ENCODE data around the gene RARRES1. TPM values are rescaled to one million over a fixed set of nuclear protein-coding genes. Genes with fewer than 3 reads are reported as not detected.
A peak's percentile ranks its signal among the peaks of the same experiment; 100 is the strongest.

RARRES1 gene
- total and polyA plus RNA-seq, 8 donors, result 0.43 to 237 (median 5.6) TPM

DNA sequence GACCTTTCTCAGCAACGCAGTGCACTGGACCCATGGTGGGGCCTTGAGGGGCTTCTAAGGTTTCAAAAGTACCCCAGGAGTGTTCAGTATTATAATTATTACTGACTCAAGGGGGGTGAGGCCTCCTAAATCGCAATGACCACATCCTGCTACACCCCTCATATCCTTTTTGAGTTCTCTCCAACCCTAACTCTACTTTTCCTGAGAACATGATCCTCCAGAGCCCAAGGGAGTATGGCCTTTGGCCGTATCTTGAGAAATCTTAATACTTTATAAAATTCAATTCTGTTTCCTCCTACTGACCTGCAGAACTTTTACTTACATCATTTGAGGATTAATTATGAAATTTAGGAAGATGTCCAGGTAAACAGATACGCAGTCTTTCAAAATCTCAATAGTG, 30.4 kb upstream of the RARRES1 start:
- TF ChIP-seq POLR2A (IDR thresholded peaks at IDR 0.05), result no peak
- TF ChIP-seq EP300 (IDR thresholded peaks at IDR 0.05), result no peak
- no peak for TF ChIP-seq CTCF (IDR thresholded peaks at IDR 0.05)
- TF ChIP-seq POLR2AphosphoS5 (IDR thresholded peaks at IDR 0.05), result no peak
- DNase-seq, result peak in 1 of 2 donors; percentile 27
- Histone ChIP-seq H3K9me3 (no peaks in the 10 kb centered on the region), H3K4me3 (no peak overlapping the region), H3K27ac (peak overlapping the region in 2 of 5 donors; percentile 4 to 54), H3K36me3 (no peaks in the 10 kb centered on the region), H3K27me3 (no peaks in the 10 kb centered on the region), H3K4me1 (peaks cover under 1 to 16% (median 2%) of the 10 kb centered on the region in 4 donors)
- 82 to 90% (median 83%) methylated on average over 4 of the region's 4 CpGs for whole genome bisulfite sequencing, 5 donors
- intact Hi-C loops (cut with DNase I; ENCODE audit: low total_unique reads), result no loop called here

DNA sequence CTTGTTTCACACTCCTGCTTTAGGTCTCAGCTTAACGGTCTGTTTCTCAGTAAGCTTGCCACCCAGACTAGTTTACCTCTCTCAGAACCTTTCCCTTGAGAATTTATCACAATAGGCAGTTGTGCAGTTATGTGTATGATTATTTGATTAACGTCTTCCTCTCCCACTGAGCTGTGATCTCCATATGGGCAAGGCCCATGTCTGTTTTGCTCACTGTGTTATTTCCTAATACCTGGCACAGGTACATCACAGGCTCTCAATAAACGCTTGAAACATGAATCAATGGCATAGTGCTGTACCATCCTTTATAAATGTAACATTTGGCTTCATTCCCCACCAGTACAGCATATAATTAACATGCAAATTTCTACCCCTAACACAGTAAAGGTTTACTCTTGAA, 29.1 kb upstream of the RARRES1 start:
- Histone ChIP-seq H3K36me3 (no peaks in the 10 kb centered on the region), H3K9me3 (no peaks in the 10 kb centered on the region), H3K4me3 (no peak overlapping the region), H3K27me3 (no peaks in the 10 kb centered on the region), H3K4me1 (peaks cover 0 to 13% (median 0%) of the 10 kb centered on the region in 4 donors), H3K27ac (no peak overlapping the region)
- DNase-seq, result no peak
- intact Hi-C loops (cut with DNase I; ENCODE audit: low total_unique reads), result no loop called here
- 74 to 91% (median 79%) methylated on average over 3 of the region's 3 CpGs for WGBS, 5 donors
- TF ChIP-seq EP300 (IDR thresholded peaks at IDR 0.05) (no peak), CTCF (IDR thresholded peaks at IDR 0.05) (no peak)

GRCh38 chr3:158755421-158755820, 23.2 kb upstream of the RARRES1 start:
- DNase-seq, result no peak
- no peaks in the 10 kb centered on the region for H3K4me1 ChIP-seq
- no peak overlapping the region for H3K4me3 ChIP-seq
- no peak for TF ChIP-seq POLR2A (IDR thresholded peaks at IDR 0.05)
- no peak for TF ChIP-seq EP300 (IDR thresholded peaks at IDR 0.05)
- TF ChIP-seq CTCF (IDR thresholded peaks at IDR 0.05), result no peak
- no peak for TF ChIP-seq POLR2AphosphoS5 (IDR thresholded peaks at IDR 0.05)
- intact Hi-C loops (cut with DNase I; ENCODE audit: low total_unique reads), result no loop called here
- H3K27me3 ChIP-seq, result no peaks in the 10 kb centered on the region
- H3K9me3 ChIP-seq, result no peaks in the 10 kb centered on the region
- H3K36me3 ChIP-seq, result no peaks in the 10 kb centered on the region
- WGBS, 5 donors, result 70 to 85% (median 78%) methylated on average over 2 of the region's 2 CpGs
- H3K27ac ChIP-seq, result no peak overlapping the region

DNA sequence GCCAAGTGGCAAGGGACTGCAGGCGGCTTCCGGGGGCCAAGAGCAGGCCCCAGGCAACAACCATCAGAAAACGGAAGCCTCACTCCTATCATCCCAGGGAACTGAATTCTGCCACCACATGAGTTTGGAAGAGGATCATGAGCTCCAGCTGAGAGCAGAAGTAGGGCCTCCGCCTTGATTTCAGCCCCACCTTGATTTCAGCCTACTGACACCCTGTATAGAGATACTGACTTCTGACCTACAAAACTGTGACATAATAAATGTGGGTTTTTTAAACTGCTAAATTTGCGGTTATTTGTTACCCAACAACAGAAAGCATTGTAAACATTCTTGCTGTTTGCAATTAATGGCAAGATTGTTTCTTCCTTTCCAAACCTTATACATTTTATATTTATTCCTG, 21.6 kb upstream of the RARRES1 start:
- 88 to 95% (median 92%) methylated on average over 5 of the region's 5 CpGs for WGBS, 5 donors
- Histone ChIP-seq H3K36me3 (peaks cover 0 to 11% (median 0%) of the 10 kb centered on the region in 4 donors), H3K4me1 (no peaks in the 10 kb centered on the region), H3K27ac (no peak overlapping the region), H3K4me3 (no peak overlapping the region), H3K27me3 (no peaks in the 10 kb centered on the region), H3K9me3 (no peaks in the 10 kb centered on the region)
- DNase-seq, result no peak
- TF ChIP-seq EP300 (IDR thresholded peaks at IDR 0.05) (no peak), CTCF (IDR thresholded peaks at IDR 0.05) (no peak), POLR2AphosphoS5 (IDR thresholded peaks at IDR 0.05) (no peak), POLR2A (IDR thresholded peaks at IDR 0.05) (no peak)
- intact Hi-C loops (cut with DNase I; ENCODE audit: low total_unique reads), result no loop called here

All from stomach (tissue), 9 donors.